HFFc6 (cell line): ENCODE data around the gene SEMA4D. TPM values are rescaled to one million over a fixed set of nuclear protein-coding genes. Genes with fewer than 3 reads are reported as not detected.

ENCODE experiments used
- DNase-seq: peaks from one replicate; pipeline ENCODE4 v3.0.0-alpha.2; 2018
- H3K27ac Mint-ChIP-seq: 2 replicates; pipeline ENCODE4 v1.8.0; 2020; ENCODE audit warnings: mild to moderate bottlenecking, mixed read lengths
- H3K27me3 Mint-ChIP-seq: 2 replicates; pipeline ENCODE4 v1.8.0; 2021; ENCODE audit warnings: mild to moderate bottlenecking, moderate library complexity, mixed read lengths; ENCODE audit not compliant: insufficient read depth
- H3K36me3 Mint-ChIP-seq: 2 replicates; pipeline ENCODE4 v1.8.0; 2021; ENCODE audit warnings: low read depth, mixed read lengths
- H3K4me1 Mint-ChIP-seq: 2 replicates; pipeline ENCODE4 v1.8.0; 2020; ENCODE audit warnings: low read depth, mixed read lengths
- H3K4me3 Mint-ChIP-seq: 2 replicates; pipeline ENCODE4 v1.8.0; 2020; ENCODE audit warnings: mild to moderate bottlenecking, moderate library complexity, mixed read lengths
- H3K9me3 Mint-ChIP-seq: 2 replicates; pipeline ENCODE4 v1.8.0; 2020; ENCODE audit warnings: mild to moderate bottlenecking, mixed read lengths
- CTCF ChIP-seq: fragments of 200-600 bp; sonication (generic); IDR thresholded peaks from 2 replicates; pipeline ENCODE4 v1.5.0; 2021; ENCODE audit warnings: antibody characterized with exemption, mild to moderate bottlenecking
- total RNA-seq, 6 experiments: library from RNA; stranded (reverse); fragmentation: NEBNext Ultra II Directional; extraction: Animal tissue kit (Norgen Biotek cat#: 25700); gene quantifications; 2 replicates in 1 of 6; 3 replicates in 5 of 6; pipeline ENCODE4 v1.2.3, GENCODE V29; 2021

SEMA4D gene
- total RNA-seq, 6 experiments from 2014 or later = not detected

DNA sequence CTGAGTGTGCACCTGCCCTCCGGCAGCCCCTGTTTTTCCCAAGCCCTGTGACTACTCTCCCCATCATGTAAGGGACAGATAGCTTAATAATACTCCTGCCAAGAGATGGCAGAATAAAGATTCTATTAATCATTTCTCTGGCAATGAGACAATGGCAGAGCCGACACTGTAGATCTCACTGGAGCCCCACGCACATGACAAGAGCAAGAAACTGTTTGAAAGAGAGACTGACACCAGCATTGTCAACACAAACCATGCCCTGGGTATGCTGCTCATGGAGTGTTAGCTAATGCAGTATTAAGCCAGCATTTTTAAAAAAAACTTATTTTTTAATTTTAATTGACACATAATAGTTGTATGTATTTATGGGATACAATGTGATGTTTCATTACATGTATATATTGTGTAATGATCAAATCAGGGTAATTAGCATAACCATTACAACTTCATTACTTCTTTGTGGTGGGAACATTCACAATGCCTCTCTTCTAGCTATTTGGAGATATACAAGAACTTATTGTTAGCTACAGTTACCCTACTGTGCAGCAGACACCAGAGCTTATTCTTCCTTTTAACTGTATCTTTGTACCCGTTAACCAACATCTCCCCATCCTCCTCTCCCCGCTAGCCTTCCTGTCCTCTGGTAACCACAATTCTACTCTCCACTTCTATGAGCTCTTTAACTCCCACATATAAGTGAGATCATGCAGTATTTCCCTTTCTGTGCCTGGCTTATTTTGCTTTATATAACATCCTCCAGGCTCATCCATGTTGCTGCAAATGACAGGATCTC is 31.5 kb upstream of the SEMA4D start:
- TF ChIP-seq CTCF = no peak
- H3K9me3 Mint-ChIP-seq = peaks cover 4% of the 10 kb centered on the region; the same call in 1 of the 2 replicates

GRCh38 chr9:89528540-89528939 is 30.6 kb upstream of the SEMA4D start:
- TF ChIP-seq CTCF = no peak
- DNase-seq = no peak
- Mint-ChIP-seq H3K27ac (no peak overlapping the region), H3K4me3 (no peak overlapping the region), H3K9me3 (peaks cover 4% of the 10 kb centered on the region), H3K36me3 (no peaks in the 10 kb centered on the region), H3K4me1 (no peaks in the 10 kb centered on the region), H3K27me3 (peaks cover 11% of the 10 kb centered on the region)

More for the DNA sequence above, 31.5 kb upstream of the SEMA4D start:
- no peak overlapping the region for H3K4me3 Mint-ChIP-seq
- H3K27ac Mint-ChIP-seq = no peak overlapping the region
- H3K36me3 Mint-ChIP-seq = no peaks in the 10 kb centered on the region
- peaks cover 11% of the 10 kb centered on the region for H3K27me3 Mint-ChIP-seq
- no peak for DNase-seq
- no peaks in the 10 kb centered on the region for H3K4me1 Mint-ChIP-seq

DNA sequence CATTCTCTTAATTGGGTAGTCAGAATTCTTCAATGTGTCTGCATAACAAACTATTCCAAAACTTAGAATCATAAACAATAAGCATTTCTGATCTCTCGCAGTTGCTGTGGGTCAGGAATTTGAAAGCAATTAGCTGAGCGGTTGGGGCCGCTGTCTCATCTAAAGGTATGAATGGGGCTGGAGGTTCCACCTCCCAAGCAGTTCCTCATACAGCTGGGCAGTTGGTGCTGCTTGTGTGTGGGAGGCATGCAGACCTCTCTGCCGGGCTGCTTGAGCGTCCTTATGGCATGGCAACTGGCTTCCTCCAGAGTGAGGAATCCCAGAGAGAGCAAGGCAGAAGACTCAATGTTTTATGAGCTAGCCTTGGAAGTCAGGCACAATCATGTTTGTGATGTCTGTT is 30.2 kb upstream of the SEMA4D start:
- peaks cover 4% of the 10 kb centered on the region for H3K9me3 Mint-ChIP-seq
- peaks cover 11% of the 10 kb centered on the region for H3K27me3 Mint-ChIP-seq
- H3K4me1 Mint-ChIP-seq = no peaks in the 10 kb centered on the region
- H3K36me3 Mint-ChIP-seq = no peaks in the 10 kb centered on the region
- TF ChIP-seq CTCF = no peak
- H3K4me3 Mint-ChIP-seq = no peak overlapping the region
- DNase-seq = no peak
- no peak overlapping the region for H3K27ac Mint-ChIP-seq

DNA sequence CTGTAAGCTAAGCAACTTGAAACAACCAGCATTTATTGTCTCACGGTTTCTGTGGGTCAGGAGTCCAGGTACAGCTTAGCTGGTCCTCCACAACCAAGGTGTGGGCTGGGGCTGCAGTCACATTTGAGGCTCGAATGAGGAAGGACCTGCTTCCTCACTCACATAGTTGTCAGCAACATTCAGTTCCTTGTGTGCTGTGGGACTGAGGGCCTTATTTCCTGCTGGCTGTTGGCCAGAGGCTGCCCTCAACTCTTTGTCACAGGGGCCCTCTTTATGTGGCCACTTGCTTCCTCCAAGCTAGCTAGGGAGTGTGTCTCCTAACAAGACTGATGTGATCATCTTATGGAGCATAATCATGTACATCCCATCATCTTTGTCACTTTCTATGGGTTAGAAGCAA is 29.2 kb upstream of the SEMA4D start:
- peaks cover 4% of the 10 kb centered on the region for H3K9me3 Mint-ChIP-seq
- H3K4me1 Mint-ChIP-seq = no peaks in the 10 kb centered on the region
- DNase-seq = no peak
- no peak for TF ChIP-seq CTCF
- H3K27me3 Mint-ChIP-seq = peaks cover 11% of the 10 kb centered on the region
- H3K36me3 Mint-ChIP-seq = no peaks in the 10 kb centered on the region
- no peak overlapping the region for H3K27ac Mint-ChIP-seq
- no peak overlapping the region for H3K4me3 Mint-ChIP-seq

GRCh38 chr9:89526667-89527066 is 28.8 kb upstream of the SEMA4D start:
- TF ChIP-seq CTCF = no peak
- peaks cover 4% of the 10 kb centered on the region for H3K9me3 Mint-ChIP-seq
- no peak overlapping the region for H3K4me3 Mint-ChIP-seq
- no peak overlapping the region for H3K27ac Mint-ChIP-seq
- no peaks in the 10 kb centered on the region for H3K36me3 Mint-ChIP-seq
- H3K27me3 Mint-ChIP-seq = peaks cover 11% of the 10 kb centered on the region
- DNase-seq = no peak
- H3K4me1 Mint-ChIP-seq = no peaks in the 10 kb centered on the region
